ENCODE data around the gene MED14. TPM values are rescaled to one million over a fixed set of nuclear protein-coding genes. Genes with fewer than 3 reads are reported as not detected.

The MED14 gene
- total RNA-seq, 1 donor from 2014 or later, result 26.7 TPM

DNA sequence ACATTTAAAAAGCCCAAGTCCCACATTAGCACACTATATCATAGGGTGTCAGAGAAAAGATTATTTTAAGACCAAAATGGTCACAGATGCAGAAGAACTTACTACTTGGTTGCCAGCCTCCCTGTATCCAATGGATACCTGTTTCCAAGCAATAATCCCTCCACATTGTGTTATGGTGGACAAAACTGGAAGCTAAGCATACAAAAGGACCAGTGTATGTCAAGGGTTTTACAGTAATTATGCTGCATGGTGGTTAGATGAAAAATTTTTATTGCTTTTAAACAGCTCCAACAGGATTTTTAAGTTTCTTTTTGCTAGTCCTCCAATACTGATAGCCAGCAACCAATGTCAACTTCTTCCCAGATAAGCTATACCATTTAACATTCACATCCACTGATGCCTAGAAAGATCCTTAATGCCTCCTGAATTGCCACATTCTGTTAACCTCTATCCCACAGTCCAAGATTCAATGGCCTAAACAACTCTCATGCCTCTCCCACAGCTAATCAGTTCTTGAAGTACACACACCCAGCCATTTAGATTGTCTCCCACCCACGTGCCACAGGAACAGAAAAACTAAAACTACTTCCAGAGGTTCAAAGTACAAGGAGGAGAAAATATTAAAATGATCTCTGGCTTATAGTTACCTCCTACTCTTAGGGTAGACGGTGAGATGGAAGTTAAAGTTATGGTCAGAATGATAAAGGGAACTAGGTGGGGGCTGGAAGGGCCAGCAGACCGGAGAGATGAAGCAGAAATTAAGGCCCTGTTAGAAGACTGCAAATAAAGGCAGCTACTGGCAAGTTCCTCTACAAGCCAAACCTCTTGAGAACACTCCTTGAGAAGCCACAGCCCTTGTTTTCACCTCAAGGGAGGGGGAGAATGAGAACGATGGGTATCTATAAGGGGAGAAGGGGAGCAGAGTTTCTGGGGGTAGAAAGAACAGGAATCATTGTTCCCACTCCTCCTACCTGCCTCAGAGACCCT, 5.5 kb downstream of the MED14 start:
- no peak for DNase-seq

- DNase-seq, result no peak
These were observed 7.6 kb downstream of the MED14 start for GRCh38 chrX:40727581-40728252.

GRCh38 chrX:40727093-40727492, 8.2 kb downstream of the MED14 start:
- no peak for DNase-seq

GRCh38 chrX:40722930-40723329, 12.4 kb downstream of the MED14 start:
- DNase-seq, result no peak

DNA sequence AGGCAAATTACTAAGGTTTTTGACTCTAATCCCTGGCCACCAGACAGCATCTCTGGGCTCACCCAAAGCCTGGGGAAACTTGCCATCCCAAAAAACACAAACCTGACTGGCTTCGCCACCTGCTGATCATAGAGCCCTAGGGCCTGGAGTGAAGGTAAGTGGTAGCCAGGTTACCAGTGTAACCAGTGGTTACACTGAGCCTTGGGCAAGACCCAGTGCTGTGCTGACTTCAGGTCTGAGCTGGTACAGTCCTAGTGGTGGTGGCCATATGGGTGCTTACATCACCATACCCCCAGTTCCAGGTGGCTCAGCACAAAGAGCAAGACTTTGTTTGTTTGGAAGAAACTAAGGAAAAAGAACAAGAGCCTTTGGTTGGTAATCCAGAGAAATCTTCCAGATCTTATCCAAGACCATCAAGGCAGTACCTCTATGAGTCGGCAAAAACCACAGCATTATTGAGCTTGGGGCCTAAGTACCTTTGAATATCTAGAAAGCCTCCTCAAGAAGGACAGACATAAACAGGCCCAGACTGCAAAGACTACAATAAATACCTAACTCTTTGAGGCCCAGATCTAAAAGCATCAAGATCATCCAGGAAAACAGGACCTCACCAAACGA, 13.7 kb downstream of the MED14 start:
- DNase-seq, result no peak

DNA sequence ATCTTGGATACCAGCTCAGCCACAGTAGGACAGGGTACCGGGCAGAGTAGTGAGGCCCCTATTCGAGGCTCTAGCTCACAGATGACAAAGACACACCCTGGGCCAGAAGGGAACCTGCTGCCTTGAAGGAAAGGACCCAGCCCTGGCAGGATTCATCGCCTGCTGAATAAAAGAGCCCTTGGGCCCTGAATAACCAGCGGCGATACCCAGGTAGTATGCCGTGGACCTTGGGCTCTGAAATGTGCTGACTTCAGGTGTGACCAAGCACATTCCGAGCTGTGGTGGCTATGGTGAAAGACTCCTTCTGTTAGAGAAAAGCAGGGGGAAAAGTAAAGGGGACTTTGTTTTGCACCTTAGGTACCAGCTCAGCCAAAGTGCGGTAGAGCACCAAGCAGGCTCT, 14.6 kb downstream of the MED14 start:
- DNase-seq, result no peak

- DNase-seq, result no peak
These were observed 15.0 kb downstream of the MED14 start for GRCh38 chrX:40720339-40720738.

DNA sequence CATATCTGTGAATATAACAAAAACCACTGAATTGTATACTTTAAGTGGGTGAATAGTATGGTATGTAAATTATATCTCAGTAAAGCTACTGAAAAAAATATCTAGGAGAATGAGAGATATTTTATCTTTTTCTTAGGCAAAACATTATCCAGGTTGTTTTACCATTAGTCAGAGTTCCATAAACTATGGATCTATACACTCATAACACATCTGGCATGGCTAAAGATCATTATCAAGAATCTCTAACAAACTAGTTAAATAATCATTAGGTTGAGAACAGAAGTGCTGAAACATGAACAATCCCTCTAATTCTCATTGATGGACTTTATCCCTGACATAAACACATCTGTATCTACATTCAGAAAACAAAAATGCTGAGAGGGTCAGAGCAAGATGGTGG, 15.6 kb downstream of the MED14 start:
- no peak for DNase-seq

DNA sequence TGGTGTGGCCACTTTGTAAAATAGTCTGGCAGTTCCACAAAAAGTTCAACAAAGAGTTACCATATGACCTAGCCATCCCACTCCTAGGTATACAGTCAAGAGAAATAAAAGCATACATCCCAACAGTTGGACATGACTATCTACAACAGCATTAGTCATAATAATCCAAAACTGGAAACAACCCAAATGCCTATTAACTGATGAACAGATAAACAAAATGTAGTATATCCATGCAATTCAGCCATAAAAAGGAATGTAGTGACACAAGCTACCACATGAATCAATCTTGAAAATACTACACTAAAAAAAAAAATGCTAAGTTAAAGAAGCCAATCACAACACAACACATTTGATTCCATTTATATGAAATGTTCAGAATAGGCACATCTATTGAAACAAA, 16.1 kb downstream of the MED14 start:
- no peak for DNase-seq

DNA sequence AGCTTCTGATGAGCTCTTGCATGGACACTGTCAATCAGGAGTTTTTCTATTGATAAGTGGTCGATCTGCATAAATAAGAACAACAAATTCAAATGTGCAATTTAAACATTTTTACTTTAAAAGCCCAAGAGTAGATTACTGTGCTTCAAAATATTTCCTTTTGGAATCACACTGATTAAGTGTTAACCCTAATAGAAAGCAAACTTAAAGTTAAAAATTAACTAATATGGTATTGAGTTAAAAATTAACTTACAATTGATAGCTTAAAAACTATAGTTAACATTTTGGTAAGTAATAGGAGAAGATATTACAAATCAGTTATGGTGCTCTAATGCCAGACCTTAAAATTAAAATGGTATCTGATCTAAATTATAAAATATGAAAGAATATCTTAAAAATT, 25.9 kb downstream of the MED14 start:
- no peak for DNase-seq

- no peak for DNase-seq
These were observed 29.6 kb downstream of the MED14 start for GRCh38 chrX:40705658-40706312.

DNA sequence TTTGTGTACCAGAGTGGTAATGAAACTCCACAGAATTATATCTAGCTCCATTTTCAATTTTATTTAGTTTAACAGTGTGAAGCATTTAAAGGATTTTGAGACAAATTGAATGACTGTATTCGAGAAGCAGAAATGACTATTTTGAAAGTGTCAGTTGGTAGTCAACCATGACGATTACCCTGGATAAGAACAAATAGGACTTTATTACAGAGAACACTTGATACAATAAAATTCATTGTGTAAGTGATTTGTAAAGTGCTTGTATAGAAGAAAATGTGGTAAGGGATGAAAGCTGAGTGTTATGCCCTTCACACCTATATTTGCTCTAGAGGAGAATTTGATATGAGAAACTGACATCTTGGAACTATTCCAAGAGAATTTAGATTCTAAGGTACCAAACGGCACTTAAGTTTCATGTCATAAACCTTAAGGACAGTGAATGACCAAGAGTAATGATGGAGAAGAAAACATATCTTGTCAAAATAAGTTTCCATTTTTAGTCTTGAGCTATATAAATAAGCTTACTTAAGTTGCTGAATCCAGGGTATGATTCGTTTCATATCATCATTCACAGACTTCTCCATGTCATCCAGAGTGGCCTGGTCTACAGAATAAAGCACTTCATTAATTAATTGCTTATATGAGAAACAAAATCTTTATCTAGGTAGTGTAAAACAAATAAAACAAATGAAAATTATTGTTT, 34.6 kb downstream of the MED14 start:
- DNase-seq, result no peak

DNA sequence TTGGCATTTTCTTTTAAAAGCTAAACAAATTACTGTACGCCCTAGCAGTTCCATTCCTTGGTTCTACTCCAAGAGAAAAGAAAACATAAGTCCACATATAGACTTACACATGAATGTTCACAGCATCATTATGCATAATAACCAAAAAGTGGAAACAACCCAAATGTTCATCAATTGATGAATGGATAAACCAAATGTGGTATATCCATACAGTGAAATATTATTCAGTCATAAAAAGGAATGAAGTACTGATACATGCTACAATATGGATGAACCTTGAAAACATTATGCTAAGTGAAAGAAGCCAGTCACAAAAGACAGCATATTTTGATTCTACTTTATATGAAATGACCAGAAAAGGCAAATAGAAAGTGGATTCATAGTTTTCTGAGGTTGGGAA, 36.5 kb downstream of the MED14 start:
- DNase-seq, result no peak

DNA sequence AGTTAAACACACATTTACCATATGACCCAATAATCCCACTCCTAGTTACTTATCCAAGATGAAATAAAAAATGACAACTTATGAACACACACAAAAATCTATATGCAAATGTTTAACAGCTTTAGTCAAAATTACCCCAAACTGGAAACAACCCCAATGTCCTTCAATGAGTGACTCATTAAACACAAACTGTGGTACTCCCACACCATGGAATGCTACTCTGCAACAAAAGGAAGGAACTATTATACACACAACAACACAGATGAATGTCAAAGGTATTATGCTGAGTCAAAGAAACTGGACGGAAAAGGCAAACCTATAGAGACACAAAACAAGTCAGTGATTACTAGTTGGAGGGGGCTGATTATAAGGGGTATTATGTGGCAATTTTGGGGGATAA, 40.5 kb downstream of the MED14 start:
- DNase-seq, result peak; percentile 8

- DNase-seq, result peak; percentile 7
These were observed 46.4 kb downstream of the MED14 start for GRCh38 chrX:40688929-40689328.

GRCh38 chrX:40687169-40687568, 48.2 kb downstream of the MED14 start:
- DNase-seq, result no peak

- DNase-seq, result no peak
These were observed 49.9 kb downstream of the MED14 start for GRCh38 chrX:40685362-40685918.

DNA sequence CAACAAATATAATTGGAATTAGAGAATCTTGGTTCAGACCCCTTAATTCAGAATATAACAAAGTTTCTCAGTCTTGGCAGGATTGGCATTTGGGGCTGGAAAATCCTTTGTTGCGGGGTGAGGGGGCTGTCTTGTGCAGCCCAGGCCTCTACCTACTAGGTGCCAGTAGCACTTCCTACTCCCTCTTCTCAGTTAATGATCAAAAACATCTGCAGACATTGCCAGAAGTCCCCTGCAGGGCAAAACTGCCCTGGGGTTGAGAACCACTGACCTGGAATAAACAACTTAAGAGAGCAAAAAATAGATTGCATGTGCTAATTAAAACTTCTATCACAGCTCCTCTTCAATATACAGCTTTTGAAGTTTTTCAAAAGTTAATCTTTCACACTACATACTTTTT, 51.2 kb downstream of the MED14 start:
- DNase-seq, result no peak

DNA sequence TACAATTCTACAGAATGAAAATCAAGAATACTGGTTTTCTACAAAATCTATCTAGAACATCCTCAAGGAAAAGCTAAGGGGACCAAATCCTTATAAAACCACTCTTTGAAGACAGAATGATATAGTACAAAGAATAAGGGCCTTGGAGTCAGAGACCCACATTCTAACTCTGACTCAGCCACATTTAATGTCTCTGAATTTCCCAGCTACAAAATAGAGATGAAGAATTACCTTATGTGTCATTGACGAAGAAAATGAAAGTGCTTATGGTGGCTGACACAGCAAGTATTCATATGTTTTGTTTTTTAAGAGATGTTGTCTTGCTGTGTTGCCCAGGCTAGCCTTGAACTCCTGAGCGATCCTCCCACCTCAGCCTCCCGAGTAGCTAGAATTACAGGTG, 52.1 kb downstream of the MED14 start:
- no peak for DNase-seq

DNA sequence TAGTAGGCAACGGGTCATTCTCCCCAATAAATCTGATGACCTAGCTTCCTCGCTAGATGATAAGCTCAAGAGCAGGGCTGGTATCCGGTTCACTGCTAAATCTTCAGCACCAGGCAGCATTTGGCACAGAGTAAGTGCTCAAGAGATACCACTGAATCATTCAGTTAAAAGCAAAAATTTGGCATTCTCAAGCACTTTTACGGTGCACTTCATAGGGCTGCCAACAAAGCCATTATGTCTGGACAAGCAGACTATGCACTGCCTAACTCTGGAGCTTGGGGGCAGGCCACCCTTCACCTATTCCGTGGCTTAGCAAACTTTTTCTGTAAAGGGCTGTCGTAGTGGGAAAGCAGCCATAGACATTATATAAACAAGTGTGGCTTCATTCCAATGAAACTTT, 64.2 kb downstream of the MED14 start:
- DNase-seq, result no peak

- DNase-seq, result peak; percentile 43
These were observed 71.3 kb downstream of the MED14 start for GRCh38 chrX:40663880-40664630.

Measured in dermis blood vessel endothelial cell (primary cell).